Measurements from ENCODE around the gene CGB1. TPM values are rescaled to one million over a fixed set of nuclear protein-coding genes. Genes with fewer than 3 reads are reported as not detected.
"Not testable (repeated sequence)": the region's sequence is repeated elsewhere in the genome, so short reads cannot be mapped to it uniquely, and the experiment has no call there.

CGB1 gene
- total RNA-seq, 2 experiments from 2014 or later: not detected

DNA sequence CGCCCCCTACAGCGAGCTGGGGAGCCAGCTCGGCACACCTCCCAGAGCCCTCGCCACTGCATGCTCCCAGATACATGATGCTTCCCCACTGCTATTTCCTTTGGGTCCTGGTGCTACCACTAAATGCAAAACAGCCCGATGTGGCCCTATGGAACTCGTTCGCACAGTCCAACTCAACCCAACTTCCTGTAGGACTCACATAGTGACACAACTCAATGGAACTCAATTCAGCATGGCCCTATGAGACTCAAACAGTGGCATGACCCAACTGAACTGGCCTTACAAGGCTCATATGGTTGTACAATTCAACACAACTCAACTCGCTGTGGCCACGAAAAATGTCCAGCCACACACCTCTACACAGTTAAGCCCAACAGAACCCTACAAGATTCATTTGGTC, 32.3 kb upstream of the CGB1 start:
- ChIA-PET POLR2A (no interaction called here), CTCF (interaction anchor here (1.6 kb wide), 1 partner anchor 29 kb away, joined by 10 read pairs; no protein-coding TSS in a partner anchor)
- peaks cover 76% of the 10 kb centered on the region for H3K27me3 Mint-ChIP-seq
- no peaks in the 10 kb centered on the region for H3K9me3 Mint-ChIP-seq
- H3K36me3 Mint-ChIP-seq (ENCODE audit: low read depth): peaks cover 2% of the 10 kb centered on the region
- no peak overlapping the region for H3K4me3 Mint-ChIP-seq
- no peak for DNase-seq
- H3K27ac Mint-ChIP-seq: no peak overlapping the region
- peaks cover 7% of the 10 kb centered on the region for H3K4me1 Mint-ChIP-seq

DNA sequence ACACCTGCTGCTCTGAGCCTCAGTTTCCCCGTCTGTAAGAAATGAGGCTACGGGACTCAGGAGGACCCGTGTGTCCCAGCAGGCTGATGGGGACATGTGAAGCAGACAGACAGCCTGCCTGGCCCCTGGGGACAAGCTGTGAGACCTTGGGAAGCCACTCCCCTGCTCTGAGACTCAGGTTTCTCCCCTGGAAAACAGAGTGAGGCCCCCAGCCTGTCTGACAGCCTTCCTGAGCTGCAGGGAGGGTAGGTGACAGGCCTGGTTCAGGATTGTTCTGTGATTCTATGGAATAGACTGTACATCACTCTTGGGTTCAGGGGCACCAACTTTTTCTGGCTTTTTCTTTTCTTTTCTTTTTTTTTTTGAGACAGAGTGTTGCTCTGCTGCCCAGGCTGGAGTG, 30.9 kb upstream of the CGB1 start:
- CTCF ChIA-PET: no interaction called here
- H3K4me3 Mint-ChIP-seq: no peak overlapping the region

DNA sequence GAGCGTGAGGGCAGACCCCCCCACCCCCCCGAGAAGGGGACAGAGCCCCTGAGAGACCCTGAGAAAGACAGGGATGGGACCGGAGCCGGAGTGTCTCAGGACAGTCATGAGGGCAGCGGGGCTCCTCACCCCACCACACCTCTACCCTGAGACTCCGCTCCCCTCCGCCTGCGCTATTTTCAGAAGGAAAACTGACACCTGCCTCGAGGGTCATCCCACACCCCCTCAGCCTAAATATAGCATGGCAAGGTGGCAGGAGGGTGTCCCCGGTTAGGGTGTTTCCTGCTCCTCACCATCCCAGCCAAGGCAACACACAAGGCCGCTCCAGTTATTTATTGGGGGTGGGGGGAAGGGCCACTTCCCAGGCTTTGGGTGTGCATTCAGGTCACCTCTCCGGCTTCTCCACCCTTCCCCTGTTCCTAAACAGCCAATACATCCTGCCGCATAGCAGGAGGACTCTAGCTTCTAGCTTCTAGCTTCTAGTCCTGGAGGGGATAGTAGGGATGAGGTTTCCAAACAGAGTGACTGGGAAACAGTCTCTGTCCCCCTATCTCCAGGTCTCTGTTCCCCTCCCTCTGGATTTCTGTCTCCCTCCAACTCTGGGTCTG, 29.3 kb upstream of the CGB1 start:
- H3K4me3 Mint-ChIP-seq: no peak overlapping the region

More for the DNA sequence above, 30.9 kb upstream of the CGB1 start:
- H3K27ac Mint-ChIP-seq: no peak overlapping the region
- POLR2A ChIA-PET: no interaction called here
- H3K36me3 Mint-ChIP-seq (ENCODE audit: low read depth): no peaks in the 10 kb centered on the region
- no peaks in the 10 kb centered on the region for H3K9me3 Mint-ChIP-seq
- H3K27me3 Mint-ChIP-seq: peaks cover 62% of the 10 kb centered on the region
- H3K4me1 Mint-ChIP-seq: no peaks in the 10 kb centered on the region
- DNase-seq: no peak

DNA sequence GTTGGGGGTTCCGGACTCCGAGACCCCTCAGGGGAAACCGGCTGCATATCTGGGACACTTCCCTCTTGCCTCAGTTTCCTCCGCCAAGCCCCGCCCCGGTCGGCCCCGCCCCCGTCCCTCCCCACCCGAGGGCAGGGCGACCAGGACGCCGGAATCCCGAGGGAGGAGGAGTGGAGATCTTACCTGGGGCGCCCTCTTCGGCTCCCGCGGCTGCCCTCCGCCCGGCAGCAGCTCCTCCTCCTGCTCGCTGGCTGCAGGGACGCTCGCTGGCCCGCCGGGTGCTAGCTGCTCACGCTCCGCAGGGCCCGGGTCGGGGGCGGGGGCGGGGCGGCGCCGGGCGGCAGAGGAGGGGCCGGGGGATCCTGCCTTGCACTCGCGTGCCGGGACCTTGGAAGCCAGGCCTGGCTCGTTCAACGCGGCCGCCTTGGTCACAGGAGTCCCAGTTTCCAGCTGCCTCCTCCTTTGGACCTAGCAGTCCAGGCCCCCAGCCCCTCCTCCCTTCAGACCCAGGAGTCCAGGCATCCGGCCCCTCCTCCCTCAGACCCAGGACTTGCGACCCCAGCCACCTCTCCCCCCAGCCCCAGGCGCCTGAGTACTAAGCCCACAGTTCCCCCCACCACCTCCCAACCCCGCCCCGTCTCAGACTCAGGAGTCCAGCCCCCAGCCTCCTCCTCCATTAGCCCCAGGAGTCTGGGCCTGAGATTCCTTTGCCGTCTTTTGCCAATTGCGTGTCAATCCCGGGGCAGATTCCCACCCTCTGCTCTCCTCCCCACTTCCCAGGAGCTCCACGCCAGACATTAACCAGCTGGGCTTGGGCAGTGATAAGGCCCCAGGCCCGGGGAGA, 28.3 kb upstream of the CGB1 start, which contains the start of gene NTF4:
TSS of gene NTF4 (minus strand) at position 51 of the 844 bp plus-strand sequence. CDS start 2,821 bp downstream, outside the sequence.
- ChIA-PET POLR2A (no interaction called here), CTCF (interaction anchor here (0.6 kb wide), 1 partner anchor 249 kb away, joined by 4 read pairs; no protein-coding TSS in a partner anchor)
- Mint-ChIP-seq H3K36me3 (ENCODE audit: low read depth) (no peaks in the 10 kb centered on the region), H3K27ac (no peak within 1 kb of the TSS), H3K4me3 (no peak within 1 kb of the TSS), H3K4me1 (no peaks in the 10 kb centered on the region), H3K9me3 (no peaks in the 10 kb centered on the region), H3K27me3 (peaks cover 57% of the 10 kb centered on the region)
- no peak for DNase-seq

More for the DNA sequence above, 29.3 kb upstream of the CGB1 start:
- Mint-ChIP-seq H3K4me1 (no peaks in the 10 kb centered on the region), H3K36me3 (ENCODE audit: low read depth) (no peaks in the 10 kb centered on the region), H3K9me3 (no peaks in the 10 kb centered on the region), H3K27me3 (peaks cover 59% of the 10 kb centered on the region), H3K27ac (no peak overlapping the region)
- CTCF ChIA-PET: no interaction called here
- no peak for DNase-seq
- POLR2A ChIA-PET: no interaction called here

DNA sequence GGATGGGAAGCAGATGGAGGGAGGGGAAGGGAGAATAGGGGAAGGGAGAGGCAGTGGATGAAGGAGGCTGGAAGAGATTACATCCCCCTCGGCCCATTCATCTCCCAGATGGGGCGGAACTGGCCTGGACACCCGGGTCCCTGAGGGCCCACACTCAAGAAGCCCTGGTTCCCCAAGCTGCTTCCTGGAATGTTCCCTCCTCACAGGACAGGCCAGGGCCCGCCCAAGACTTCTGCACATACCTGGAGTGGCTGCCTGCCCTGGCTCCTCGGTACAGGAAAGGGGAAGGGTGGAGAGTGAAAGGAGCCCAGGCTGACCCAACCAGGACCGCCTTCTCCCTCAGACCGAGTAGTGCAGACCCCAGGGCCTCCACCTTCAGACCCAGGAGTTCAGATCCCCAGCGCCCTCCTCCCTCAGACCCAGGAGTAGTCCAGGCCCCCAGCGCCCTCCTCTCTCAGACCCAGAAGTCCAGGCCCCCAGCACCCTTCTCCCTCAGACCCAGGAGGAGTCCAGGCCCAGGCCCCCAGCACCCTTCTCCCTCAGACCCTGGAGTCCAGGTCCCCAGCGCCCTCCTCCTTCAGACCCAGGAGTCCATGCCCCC, 27.4 kb upstream of the CGB1 start:
- no peaks in the 10 kb centered on the region for H3K36me3 Mint-ChIP-seq (ENCODE audit: low read depth)
- no peak for DNase-seq
- no peaks in the 10 kb centered on the region for H3K4me1 Mint-ChIP-seq
- H3K4me3 Mint-ChIP-seq: no peak overlapping the region
- ChIA-PET POLR2A (no interaction called here), CTCF (no interaction called here)
- peaks cover 57% of the 10 kb centered on the region for H3K27me3 Mint-ChIP-seq
- H3K27ac Mint-ChIP-seq: no peak overlapping the region
- H3K9me3 Mint-ChIP-seq: no peaks in the 10 kb centered on the region

DNA sequence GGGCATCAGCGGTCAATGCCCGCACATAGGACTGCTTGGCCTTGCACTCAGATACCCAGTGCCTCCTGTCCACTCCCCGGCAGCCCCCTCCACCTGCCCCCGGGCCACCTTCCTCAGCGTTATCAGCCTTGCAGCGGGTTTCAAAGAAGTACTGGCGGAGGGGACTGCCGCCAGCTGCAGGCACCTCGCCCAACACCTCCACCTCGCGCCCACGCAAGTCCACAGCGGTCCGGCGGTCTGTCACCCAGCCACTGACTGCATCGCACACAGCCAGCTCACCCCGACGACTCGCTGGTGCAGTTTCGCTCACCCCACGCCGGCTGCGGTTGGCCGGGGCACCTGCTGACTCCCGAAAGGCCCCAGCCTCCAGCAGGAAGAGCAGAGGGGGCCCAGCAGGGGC, 24.8 kb upstream of the CGB1 start:
- H3K36me3 Mint-ChIP-seq (ENCODE audit: low read depth): no peaks in the 10 kb centered on the region
- H3K4me1 Mint-ChIP-seq: peaks cover 19% of the 10 kb centered on the region
- CTCF ChIA-PET: interaction anchor here (2.5 kb wide), 1 partner anchor 36 kb away, joined by 9 read pairs; no protein-coding TSS in a partner anchor
- H3K4me3 Mint-ChIP-seq: no peak overlapping the region
- H3K27me3 Mint-ChIP-seq: peaks cover 63% of the 10 kb centered on the region
- DNase-seq: no peak
- no peak overlapping the region for H3K27ac Mint-ChIP-seq
- no peaks in the 10 kb centered on the region for H3K9me3 Mint-ChIP-seq
- POLR2A ChIA-PET: no interaction called here

DNA sequence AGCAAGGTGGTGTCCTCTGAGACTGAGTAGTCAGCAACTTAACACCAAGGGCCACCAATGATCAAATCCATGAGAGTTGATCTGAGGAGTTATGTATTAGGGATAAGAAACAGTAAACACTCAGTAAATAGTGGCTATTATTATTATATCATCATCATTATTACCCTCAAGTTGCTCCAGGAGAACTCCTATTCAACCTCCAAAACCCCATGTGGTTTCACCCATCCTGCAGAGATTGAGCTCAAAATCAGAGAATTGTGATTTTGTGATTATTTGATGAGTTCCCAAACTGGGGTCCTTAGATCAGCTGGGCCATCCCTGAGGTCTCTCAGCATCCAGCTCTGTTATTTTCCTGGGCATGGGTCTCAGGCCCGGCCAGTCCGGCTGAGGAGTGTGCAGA, 24.3 kb upstream of the CGB1 start:
- ChIA-PET CTCF (interaction anchor here (2.5 kb wide), 1 partner anchor 37 kb away, joined by 9 read pairs; no protein-coding TSS in a partner anchor), POLR2A (no interaction called here)
- Mint-ChIP-seq H3K27ac (no peak overlapping the region), H3K4me1 (peaks cover 23% of the 10 kb centered on the region), H3K36me3 (ENCODE audit: low read depth) (no peaks in the 10 kb centered on the region), H3K27me3 (peaks cover 62% of the 10 kb centered on the region), H3K9me3 (no peaks in the 10 kb centered on the region), H3K4me3 (no peak overlapping the region)
- no peak for DNase-seq

DNA sequence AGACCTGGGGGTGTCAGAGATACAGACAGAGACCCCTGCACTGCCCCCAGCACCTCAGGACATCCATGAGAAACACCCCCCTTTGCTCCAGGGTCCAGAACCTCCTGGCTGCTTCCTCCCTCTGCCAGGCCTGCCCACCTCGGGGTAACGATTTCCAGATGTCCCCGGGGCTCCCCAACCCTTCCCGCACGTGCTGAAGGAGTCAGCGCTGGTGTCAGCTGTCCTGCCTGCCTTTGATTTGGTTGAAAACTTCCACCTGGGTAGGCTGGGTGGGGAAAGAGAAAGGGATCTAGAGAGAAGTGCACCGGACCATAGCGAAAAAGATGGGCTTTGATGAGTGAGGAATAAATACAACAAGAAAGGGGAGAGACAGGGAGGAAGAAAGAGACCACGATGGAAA, 22.4 kb upstream of the CGB1 start:
- Mint-ChIP-seq H3K4me1 (peaks cover 23% of the 10 kb centered on the region), H3K36me3 (ENCODE audit: low read depth) (no peaks in the 10 kb centered on the region), H3K4me3 (no peak overlapping the region), H3K27me3 (peaks cover 52% of the 10 kb centered on the region), H3K9me3 (no peaks in the 10 kb centered on the region), H3K27ac (no peak overlapping the region)
- POLR2A ChIA-PET: no interaction called here
- CTCF ChIA-PET: interaction anchor here (1.0 to 2.5 kb wide), 3 partner anchors 39 to 59 kb away, joined by 3 to 9 read pairs (median 3); no protein-coding TSS in a partner anchor
- DNase-seq: no peak

DNA sequence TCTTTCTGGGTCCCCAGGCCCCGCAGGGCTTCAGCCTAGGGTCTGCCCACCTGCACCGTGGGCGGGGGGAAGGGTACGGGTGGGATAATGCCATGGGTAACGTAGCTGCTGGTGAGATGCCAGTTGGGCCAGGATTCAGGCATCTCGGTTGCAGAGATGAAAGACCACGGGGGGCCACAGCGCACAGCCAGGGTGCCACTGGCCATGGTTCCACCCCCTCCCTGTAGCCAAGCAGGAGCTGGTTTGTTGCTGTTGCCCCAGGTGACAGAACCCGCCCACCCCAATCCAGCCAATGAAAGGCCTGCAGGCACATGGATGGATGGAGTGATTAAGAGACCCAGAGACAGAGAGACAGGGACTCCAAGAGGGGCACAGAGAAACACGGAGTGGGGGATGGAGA, 21.9 kb upstream of the CGB1 start:
- no peak for DNase-seq
- peaks cover 52% of the 10 kb centered on the region for H3K27me3 Mint-ChIP-seq
- no peak overlapping the region for H3K27ac Mint-ChIP-seq
- no peak overlapping the region for H3K4me3 Mint-ChIP-seq
- ChIA-PET CTCF (interaction anchor here (1.0 kb wide), 2 partner anchors 40 to 59 kb away, joined by 3 read pairs; no protein-coding TSS in a partner anchor), POLR2A (no interaction called here)
- H3K36me3 Mint-ChIP-seq (ENCODE audit: low read depth): no peaks in the 10 kb centered on the region
- H3K4me1 Mint-ChIP-seq: peaks cover 23% of the 10 kb centered on the region
- no peaks in the 10 kb centered on the region for H3K9me3 Mint-ChIP-seq

DNA sequence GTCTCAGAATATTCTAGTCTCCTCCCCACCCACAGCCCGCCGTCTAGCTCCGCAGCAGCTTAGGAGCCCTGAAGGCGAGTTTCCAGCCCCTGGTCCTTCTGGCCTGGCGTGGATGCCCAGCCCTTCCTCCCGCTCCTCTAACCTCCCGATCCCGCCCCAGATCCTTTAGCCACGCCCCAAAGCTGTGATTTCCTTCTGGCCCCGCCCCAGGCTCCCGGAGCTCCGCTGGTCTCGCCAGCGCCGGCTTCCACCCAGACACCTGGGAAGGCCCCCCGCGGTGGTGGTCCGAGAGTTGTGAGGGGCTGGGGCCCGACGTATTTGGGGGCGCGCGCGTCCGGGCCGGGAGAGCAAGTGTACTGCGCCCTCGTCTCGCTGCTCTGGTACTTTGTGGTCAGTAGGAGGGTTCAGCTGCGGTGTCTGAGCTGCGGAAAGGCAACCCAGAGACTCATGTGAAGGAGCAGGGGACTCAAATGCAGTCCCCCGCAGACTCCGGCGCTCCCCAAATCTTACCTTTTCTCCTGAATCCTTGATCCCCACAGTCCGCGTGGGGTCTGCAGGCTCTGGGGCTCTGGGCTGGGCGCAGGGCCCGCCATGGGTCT, 21.0 kb upstream of the CGB1 start, which contains the start of gene CGB7:
TSS of gene CGB7 (minus strand) at position 114 of the 599 bp plus-strand sequence. CDS start 2,374 bp downstream, outside the sequence.
- peaks cover 52% of the 10 kb centered on the region for H3K27me3 Mint-ChIP-seq

DNA sequence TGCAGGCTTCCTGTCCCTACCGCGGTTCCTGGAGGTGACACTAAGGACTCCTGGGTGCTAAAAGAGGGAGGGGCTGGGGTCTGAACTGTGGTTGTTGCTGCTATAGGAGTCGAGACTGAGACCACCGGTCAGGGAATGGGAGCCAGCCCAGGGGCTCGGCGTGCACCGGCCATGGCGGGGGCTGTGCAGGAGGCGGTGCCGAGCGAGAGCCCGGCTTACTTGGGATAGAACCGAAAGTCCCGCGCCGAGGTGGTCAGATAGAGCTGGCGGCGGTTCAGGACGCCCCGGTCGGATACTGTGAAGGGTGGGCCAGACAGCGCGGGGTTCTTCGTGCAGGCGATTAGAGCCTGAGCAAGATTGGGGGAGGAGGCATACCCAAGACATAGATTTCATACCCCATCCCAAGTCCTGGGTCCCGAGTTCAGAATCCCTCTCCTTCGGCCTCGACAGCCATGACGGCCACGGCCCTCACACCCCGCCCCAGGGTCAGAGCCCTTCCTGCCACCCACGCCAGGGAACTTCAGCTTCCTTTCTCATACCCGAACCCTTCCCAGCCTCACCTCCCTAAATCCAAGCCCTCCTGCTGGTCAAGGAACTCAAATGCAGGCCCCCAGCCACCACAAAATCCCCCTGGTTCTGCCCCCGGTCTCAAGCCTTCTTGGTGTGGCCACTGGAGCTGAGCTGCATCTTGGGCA, 20.4 kb upstream of the CGB1 start:
- peaks cover 23% of the 10 kb centered on the region for H3K4me1 Mint-ChIP-seq
- CTCF ChIA-PET: interaction anchor here (0.6 to 1.4 kb wide), 2 partner anchors 65 to 224 kb away, joined by 3 to 4 read pairs; no protein-coding TSS in a partner anchor
- POLR2A ChIA-PET; H3K9me3 Mint-ChIP-seq; DNase-seq; H3K36me3 Mint-ChIP-seq (ENCODE audit: low read depth); H3K27ac Mint-ChIP-seq: not testable (repeated sequence)
- H3K27me3 Mint-ChIP-seq: peaks cover 52% of the 10 kb centered on the region
- peak overlapping the region; percentile 62 for H3K4me3 Mint-ChIP-seq

More for the DNA sequence above, 21.0 kb upstream of the CGB1 start, which contains the start of gene CGB7:
- Mint-ChIP-seq H3K4me3 (peak within 1 kb of the TSS; percentile 62), H3K4me1 (peaks cover 23% of the 10 kb centered on the region), H3K9me3 (no peaks in the 10 kb centered on the region), H3K27ac (no peak within 1 kb of the TSS), H3K36me3 (ENCODE audit: low read depth) (no peaks in the 10 kb centered on the region)
- POLR2A ChIA-PET: no interaction called here
- CTCF ChIA-PET: interaction anchor here (0.6 to 1.4 kb wide), 2 partner anchors 65 to 224 kb away, joined by 3 to 4 read pairs; no protein-coding TSS in a partner anchor
- peak; percentile 46 for DNase-seq

Measured in activated CD4-positive, alpha-beta memory T cell treated with anti-CD3 and anti-CD28 coated beads, Interleukin-2, amount 10 ng/mL, durations not matched to agents 7 days and 5 days (primary cell).